Liver (tissue), 9 donors: ENCODE measurements around the gene RASGRP2. TPM values are rescaled to one million over a fixed set of nuclear protein-coding genes. Genes with fewer than 3 reads are reported as not detected.
"Not testable (repeated sequence)": the region's sequence is repeated elsewhere in the genome, so short reads cannot be mapped to it uniquely, and the experiment has no call there.

Experiments used
- DNase-seq: peaks from one replicate; pipeline ENCODE4 v3.0.0-alpha.2; 2017; ENCODE audit warnings: low spot score
- H3K27ac ChIP-seq, 2 donors: one replicate each; pipeline ENCODE4 v1.7.0; 2013; ENCODE audit warnings: inconsistent platforms in 2 of 2, low read length in 2 of 2, control low read depth in 1 of 2, low read depth in 1 of 2, mild to moderate bottlenecking in 1 of 2
- H3K27me3 ChIP-seq, 4 donors: one replicate each; pipeline versions ENCODE4 v1.6.1 to v1.7.0; 2013; ENCODE audit warnings: low read length in 3 of 4, inconsistent platforms in 1 of 4, mild to moderate bottlenecking in 1 of 4, moderate library complexity in 1 of 4; ENCODE audit not compliant: control insufficient read depth in 4 of 4, insufficient read depth in 4 of 4
- H3K36me3 ChIP-seq, 4 donors: one replicate each; pipeline versions ENCODE4 v1.6.1 to v1.7.0; 2013; ENCODE audit warnings: low read length in 3 of 4, mild to moderate bottlenecking in 3 of 4, low read depth in 1 of 4, moderate library complexity in 1 of 4; ENCODE audit not compliant: control insufficient read depth in 4 of 4, insufficient read depth in 3 of 4
- H3K4me1 ChIP-seq, 4 donors: one replicate each; pipeline versions ENCODE4 v1.6.1 to v1.7.0; 2013; ENCODE audit warnings: low read length in 3 of 4, mild to moderate bottlenecking in 3 of 4, moderate library complexity in 1 of 4; ENCODE audit not compliant: control insufficient read depth in 4 of 4, insufficient read depth in 4 of 4
- H3K4me3 ChIP-seq, 3 donors: one replicate each; pipeline versions ENCODE4 v1.6.1 to v1.7.0; 2013; ENCODE audit warnings: low read length in 3 of 3, control low read depth in 1 of 3, low read depth in 1 of 3, mild to moderate bottlenecking in 1 of 3
- H3K9ac ChIP-seq, 2 donors: one replicate each; pipeline ENCODE4 v1.7.0; 2013; ENCODE audit warnings: low read length in 2 of 2, mild to moderate bottlenecking in 2 of 2, moderate library complexity in 2 of 2, control low read depth in 1 of 2, low read depth in 1 of 2
- H3K9me3 ChIP-seq, 4 donors: one replicate each; pipeline versions ENCODE4 v1.6.1 to v1.7.0; 2013; ENCODE audit warnings: low read length in 3 of 4; ENCODE audit not compliant: control insufficient read depth in 4 of 4
- EGR1 ChIP-seq, 2 donors: IDR thresholded peaks; 2 replicates each; pipeline ENCODE4 v1.6.1; 2016 to 2018; ENCODE audit warnings: antibody characterized with exemption in 2 of 2, low read depth in 2 of 2
- GABPA ChIP-seq, 2 donors: IDR thresholded peaks in 1 of 2; conservative IDR thresholded peaks in 1 of 2; 2 replicates each; pipeline ENCODE4 v1.6.1; 2016; ENCODE audit warnings: antibody characterized with exemption in 2 of 2, mild to moderate bottlenecking in 1 of 2, moderate library complexity in 1 of 2
- HNF4A ChIP-seq, 2 donors: conservative IDR thresholded peaks; 2 replicates each; pipeline ENCODE4 v1.6.1; 2016; ENCODE audit warnings: antibody characterized with exemption in 2 of 2, mild to moderate bottlenecking in 2 of 2
- HNF4G ChIP-seq: IDR thresholded peaks from 2 replicates; pipeline ENCODE4 v1.6.1; 2016; ENCODE audit warnings: antibody characterized with exemption
- JUND ChIP-seq, 2 donors: IDR thresholded peaks; 2 replicates each; pipeline ENCODE4 v1.6.1; 2016; ENCODE audit warnings: antibody characterized with exemption in 2 of 2
- NR2F2 ChIP-seq: IDR thresholded peaks from 2 replicates; pipeline ENCODE4 v1.6.1; 2016; ENCODE audit warnings: antibody characterized with exemption
- RAD21 ChIP-seq, 2 donors: IDR thresholded peaks; 2 replicates each; pipeline ENCODE4 v1.6.1; 2016; ENCODE audit warnings: antibody characterized with exemption in 2 of 2, mild to moderate bottlenecking in 2 of 2
- RXRA ChIP-seq, 2 donors: IDR thresholded peaks; 2 replicates each; pipeline ENCODE4 v1.6.1; 2017 to 2018; ENCODE audit warnings: antibody characterized with exemption in 2 of 2, mild to moderate bottlenecking in 1 of 2
- TAF1 ChIP-seq: conservative IDR thresholded peaks from 2 replicates; pipeline ENCODE4 v1.6.1; 2016; ENCODE audit warnings: antibody characterized with exemption, mild to moderate bottlenecking
- YY1 ChIP-seq: IDR thresholded peaks from 2 replicates; pipeline ENCODE4 v1.6.1; 2016; ENCODE audit warnings: antibody characterized with exemption, mild to moderate bottlenecking
- WGBS: extraction: QIAGEN DNeasy Blood & Tissue Kit; methylation state at CpG from one replicate; pipeline ENCODE4 v1.1.7; 2013; 5-methylcytosine and 5-hydroxymethylcytosine counted together
- polyA plus RNA-seq, 2 donors: library from polyadenylated mRNA; stranded (reverse) in 1 of 2; unstranded in 1 of 2; fragments of 200-250 nt in 1 of 2; fragments of >200 nt in 1 of 2; fragmentation: Nextera tagmentation in 1 of 2; extraction: Ambion mirVana in 1 of 2; gene quantifications; one replicate each; pipeline versions ENCODE4 v1.2.1 to v1.2.3, GENCODE V29; 2013 to 2015
- total RNA-seq, 2 donors: library from RNA; depleted of rRNA; stranded (reverse); fragments of >200 nt; gene quantifications; one replicate each; pipeline ENCODE4 v1.2.3, GENCODE V29; 2014
- TF ChIP-seq, protein P1 (sequence below): IDR thresholded peaks from 2 replicates; pipeline ENCODE4 v1.6.1; 2016; ENCODE audit warnings: antibody characterized with exemption
- TF ChIP-seq, protein P2 (sequence below): IDR thresholded peaks from 2 replicates; pipeline ENCODE4 v1.6.1; 2016; ENCODE audit warnings: antibody characterized with exemption
- TF ChIP-seq, protein P3 (sequence below): IDR thresholded peaks from 2 replicates; pipeline ENCODE4 v1.6.1; 2016; ENCODE audit warnings: antibody characterized with exemption
- donor health status: healthy.
- donor health status: healthy.
- donor health status: healthy.
- donor health status: healthy.
- donor health status: healthy.

Gene RASGRP2
- total and polyA plus RNA-seq, 4 donors: 2.7 to 14.9 (median 8.7) TPM

DNA sequence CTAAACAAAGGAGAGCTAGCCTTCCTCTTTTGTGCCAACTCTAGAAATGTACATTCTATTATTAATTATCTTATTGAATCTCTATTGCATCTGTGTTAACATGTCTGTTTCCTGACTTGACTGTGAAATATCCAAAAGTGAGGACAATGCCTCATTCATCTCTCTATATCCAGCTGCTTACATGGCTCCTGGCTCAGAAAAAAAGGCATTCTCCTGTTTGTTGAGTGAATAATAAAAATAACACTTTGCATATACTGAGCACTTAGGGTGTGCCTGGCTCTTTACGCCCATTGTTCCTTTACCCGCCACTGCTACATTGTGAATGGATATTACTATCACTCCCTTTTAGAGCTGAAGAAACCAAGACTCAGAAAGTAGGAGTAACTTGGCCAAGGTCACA is 40.9 kb downstream of the RASGRP2 start:
- no peak overlapping the region for H3K27ac ChIP-seq
- H3K9me3 ChIP-seq: no peaks in the 10 kb centered on the region
- H3K9ac ChIP-seq: no peak overlapping the region
- H3K4me3 ChIP-seq: no peak overlapping the region
- no peak for DNase-seq
- no peaks in the 10 kb centered on the region for H3K4me1 ChIP-seq
- WGBS: 91% methylated on average over 2 of the region's 2 CpGs
- H3K27me3 ChIP-seq: peaks cover 0 to 3% (median 0%) of the 10 kb centered on the region in 4 donors
- TF ChIP-seq NR2F2 (no peak), HNF4A (conservative IDR thresholded peaks at IDR 0.05) (no peak), GABPA (IDR thresholded peaks at IDR 0.05 in 1 of 2, conservative IDR thresholded peaks at IDR 0.05 in 1 of 2) (no peak), HNF4G (no peak), TAF1 (no peak), YY1 (no peak), RXRA (IDR thresholded peaks at IDR 0.05) (no peak), JUND (IDR thresholded peaks at IDR 0.05) (no peak), RAD21 (IDR thresholded peaks at IDR 0.05) (no peak), EGR1 (IDR thresholded peaks at IDR 0.05; ENCODE audit: low read depth in 2 of 2) (no peak)
- TF ChIP-seq, protein P1, sequence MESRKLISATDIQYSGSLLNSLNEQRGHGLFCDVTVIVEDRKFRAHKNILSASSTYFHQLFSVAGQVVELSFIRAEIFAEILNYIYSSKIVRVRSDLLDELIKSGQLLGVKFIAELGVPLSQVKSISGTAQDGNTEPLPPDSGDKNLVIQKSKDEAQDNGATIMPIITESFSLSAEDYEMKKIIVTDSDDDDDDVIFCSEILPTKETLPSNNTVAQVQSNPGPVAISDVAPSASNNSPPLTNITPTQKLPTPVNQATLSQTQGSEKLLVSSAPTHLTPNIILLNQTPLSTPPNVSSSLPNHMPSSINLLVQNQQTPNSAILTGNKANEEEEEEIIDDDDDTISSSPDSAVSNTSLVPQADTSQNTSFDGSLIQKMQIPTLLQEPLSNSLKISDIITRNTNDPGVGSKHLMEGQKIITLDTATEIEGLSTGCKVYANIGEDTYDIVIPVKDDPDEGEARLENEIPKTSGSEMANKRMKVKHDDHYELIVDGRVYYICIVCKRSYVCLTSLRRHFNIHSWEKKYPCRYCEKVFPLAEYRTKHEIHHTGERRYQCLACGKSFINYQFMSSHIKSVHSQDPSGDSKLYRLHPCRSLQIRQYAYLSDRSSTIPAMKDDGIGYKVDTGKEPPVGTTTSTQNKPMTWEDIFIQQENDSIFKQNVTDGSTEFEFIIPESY: no peak
- TF ChIP-seq, protein P2, sequence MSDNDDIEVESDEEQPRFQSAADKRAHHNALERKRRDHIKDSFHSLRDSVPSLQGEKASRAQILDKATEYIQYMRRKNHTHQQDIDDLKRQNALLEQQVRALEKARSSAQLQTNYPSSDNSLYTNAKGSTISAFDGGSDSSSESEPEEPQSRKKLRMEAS: no peak
- TF ChIP-seq, protein P3, sequence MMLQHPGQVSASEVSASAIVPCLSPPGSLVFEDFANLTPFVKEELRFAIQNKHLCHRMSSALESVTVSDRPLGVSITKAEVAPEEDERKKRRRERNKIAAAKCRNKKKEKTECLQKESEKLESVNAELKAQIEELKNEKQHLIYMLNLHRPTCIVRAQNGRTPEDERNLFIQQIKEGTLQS: no peak
- no peaks in the 10 kb centered on the region for H3K36me3 ChIP-seq

DNA sequence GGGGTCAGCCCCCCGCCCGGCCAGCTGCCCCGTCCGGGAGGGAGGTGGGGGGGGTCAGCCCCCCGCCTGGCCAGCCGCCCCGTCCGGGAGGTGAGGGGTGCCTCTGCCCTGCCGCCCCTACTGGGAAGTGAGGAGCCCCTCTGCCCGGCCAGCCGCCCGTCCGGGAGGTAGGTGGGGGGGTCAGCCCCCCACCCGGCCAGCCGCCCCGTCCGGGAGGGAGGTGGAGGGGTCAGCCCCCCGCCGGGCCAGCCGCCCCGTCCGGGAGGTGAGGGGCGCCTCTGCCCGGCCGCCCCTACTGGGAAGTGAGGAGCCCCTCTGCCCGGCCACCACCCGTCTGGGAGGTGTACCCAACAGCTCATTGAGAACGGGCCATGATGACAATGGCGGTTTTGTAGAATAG is 42.0 kb downstream of the RASGRP2 start:
- H3K4me1 ChIP-seq, H3K27me3 ChIP-seq, H3K4me3 ChIP-seq, H3K9me3 ChIP-seq, H3K36me3 ChIP-seq, DNase-seq, H3K27ac ChIP-seq, H3K9ac ChIP-seq: not testable (repeated sequence)
- 90% methylated on average over 27 of the region's 29 CpGs for WGBS

DNA sequence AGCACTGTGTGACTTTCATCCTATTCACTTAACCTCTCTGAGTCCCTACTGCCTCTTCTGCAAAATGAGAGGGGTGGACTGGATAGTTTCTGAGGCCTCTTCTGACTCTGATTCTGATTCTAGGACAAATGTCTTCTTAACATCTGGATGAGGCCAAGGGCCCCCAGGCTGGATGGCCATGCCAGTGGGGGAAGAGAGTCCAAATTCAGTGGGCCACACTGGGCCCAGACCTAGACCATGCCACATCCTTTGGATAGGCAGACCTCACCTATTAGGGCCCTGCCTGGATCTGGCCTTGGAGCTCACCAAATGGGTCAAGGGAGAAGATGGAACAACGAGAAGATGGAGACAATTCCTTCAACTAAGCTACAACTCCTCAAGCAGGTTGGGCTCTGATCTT is 45.5 kb downstream of the RASGRP2 start:
- DNase-seq: no peak
- no peaks in the 10 kb centered on the region for H3K36me3 ChIP-seq
- WGBS: 82% methylated on average over 1 of the region's 1 CpG
- TF ChIP-seq RXRA (IDR thresholded peaks at IDR 0.05) (no peak), HNF4A (conservative IDR thresholded peaks at IDR 0.05) (no peak)
- H3K4me1 ChIP-seq: no peaks in the 10 kb centered on the region
- H3K9me3 ChIP-seq: no peaks in the 10 kb centered on the region
- H3K4me3 ChIP-seq: no peak overlapping the region
- H3K9ac ChIP-seq: no peak overlapping the region
- no peak overlapping the region for H3K27ac ChIP-seq
- peaks cover 0 to 3% (median under 1%) of the 10 kb centered on the region in 4 donors for H3K27me3 ChIP-seq
